ENCODE data around the gene XXYLT1. TPM values are rescaled to one million over a fixed set of nuclear protein-coding genes. Genes with fewer than 3 reads are reported as not detected.
"Not testable (repeated sequence)": the region's sequence is repeated elsewhere in the genome, so short reads cannot be mapped to it uniquely, and the experiment has no call there.

XXYLT1 gene
- total RNA-seq, 6 experiments from 2014 or later: 1.7 to 6.5 (median 2.1) TPM

- TF ChIP-seq POLR2A (IDR thresholded peaks at IDR 0.05): no peak
- TF ChIP-seq CTCF (IDR thresholded peaks at IDR 0.05): no peak
- peaks cover 0 to 5% (median 2%) of the 10 kb centered on the region in 4 donors for H3K4me1 ChIP-seq
- H3K9me3 ChIP-seq: no peaks in the 10 kb centered on the region
- no peak overlapping the region for H3K4me3 ChIP-seq
- no peak for DNase-seq
- no peaks in the 10 kb centered on the region for H3K27me3 ChIP-seq
- H3K36me3 ChIP-seq: no peaks in the 10 kb centered on the region
- 66% methylated on average over 8 of the region's 14 CpGs for WGBS (ENCODE audit: insufficient coverage, low coverage, low lambda C conversion rate, missing lambda C conversion rate)
- no peak overlapping the region for H3K27ac ChIP-seq
- ATAC-seq: peak; percentile 15 to 52 (median 18)
- intact Hi-C loops (cut with DNase I): loop anchor here (10.0 kb wide), 2 partner anchors 144 to 416 kb away; no protein-coding TSS in a partner anchor
Observed at GRCh38 chr3:195110647-195111318, 160.2 kb downstream of the XXYLT1 start.

GRCh38 chr3:195109098-195109657 lies 161.8 kb downstream of the XXYLT1 start:
- no peak overlapping the region for H3K4me3 ChIP-seq
- H3K27me3 ChIP-seq: no peaks in the 10 kb centered on the region
- peaks cover 0 to 14% (median 3%) of the 10 kb centered on the region in 4 donors for H3K4me1 ChIP-seq
- no peaks in the 10 kb centered on the region for H3K36me3 ChIP-seq
- no peak for TF ChIP-seq POLR2A (IDR thresholded peaks at IDR 0.05)
- TF ChIP-seq CTCF (IDR thresholded peaks at IDR 0.05): no peak
- 80% methylated on average over 10 of the region's 10 CpGs for WGBS (ENCODE audit: insufficient coverage, low coverage, low lambda C conversion rate, missing lambda C conversion rate)
- ATAC-seq: no peak
- no peaks in the 10 kb centered on the region for H3K9me3 ChIP-seq
- intact Hi-C loops (cut with DNase I): loop anchor here (5.0 to 10.0 kb wide), 2 partner anchors 74 to 107 kb away; no protein-coding TSS in a partner anchor
- H3K27ac ChIP-seq: no peak overlapping the region
- DNase-seq: no peak

GRCh38 chr3:195107593-195107992 lies 163.4 kb downstream of the XXYLT1 start:
- Histone ChIP-seq H3K27me3 (no peaks in the 10 kb centered on the region), H3K4me3 (no peak overlapping the region), H3K27ac (no peak overlapping the region), H3K36me3 (no peaks in the 10 kb centered on the region), H3K4me1 (peaks cover 0 to 24% (median 5%) of the 10 kb centered on the region in 4 donors), H3K9me3 (no peaks in the 10 kb centered on the region)
- WGBS (ENCODE audit: insufficient coverage, low coverage, low lambda C conversion rate, missing lambda C conversion rate): 67% methylated on average over 3 of the region's 8 CpGs
- ATAC-seq (no peak), DNase-seq (no peak)
- intact Hi-C loops (cut with DNase I): loop anchor here (2.0 to 10.0 kb wide), 3 partner anchors 73 to 427 kb away; no protein-coding TSS in a partner anchor
- no peak for TF ChIP-seq POLR2A (IDR thresholded peaks at IDR 0.05)
- TF ChIP-seq CTCF (IDR thresholded peaks at IDR 0.05): no peak

GRCh38 chr3:195107031-195107430 lies 163.9 kb downstream of the XXYLT1 start:
- not testable (repeated sequence) for DNase-seq, H3K27me3 ChIP-seq, H3K36me3 ChIP-seq, H3K9me3 ChIP-seq, H3K4me3 ChIP-seq, ATAC-seq, H3K27ac ChIP-seq
- WGBS (ENCODE audit: insufficient coverage, low coverage, low lambda C conversion rate, missing lambda C conversion rate): 60% methylated on average over 14 of the region's 17 CpGs
- peaks cover 0 to 24% (median 5%) of the 10 kb centered on the region in 4 donors for H3K4me1 ChIP-seq
- intact Hi-C loops (cut with DNase I): loop anchor here (2.0 to 10.0 kb wide), 3 partner anchors 72 to 426 kb away; no protein-coding TSS in a partner anchor

- H3K36me3 ChIP-seq: no peaks in the 10 kb centered on the region
- no peak overlapping the region for H3K27ac ChIP-seq
- intact Hi-C loops (cut with DNase I): loop anchor here (2.0 to 10.0 kb wide), 3 partner anchors 72 to 426 kb away; no protein-coding TSS in a partner anchor
- TF ChIP-seq CTCF (IDR thresholded peaks at IDR 0.05) (peak; percentile 99), POLR2A (IDR thresholded peaks at IDR 0.05) (no peak)
- no peaks in the 10 kb centered on the region for H3K27me3 ChIP-seq
- peaks cover 0 to 24% (median 5%) of the 10 kb centered on the region in 4 donors for H3K4me1 ChIP-seq
- DNase-seq (peak; percentile 67 to 76 (median 73)), ATAC-seq (peak; percentile 76 to 83 (median 80))
- no peak overlapping the region for H3K4me3 ChIP-seq
- no peaks in the 10 kb centered on the region for H3K9me3 ChIP-seq
- 5% methylated on average over 6 of the region's 29 CpGs for WGBS (ENCODE audit: insufficient coverage, low coverage, low lambda C conversion rate, missing lambda C conversion rate)
Observed at GRCh38 chr3:195106418-195106906, 164.5 kb downstream of the XXYLT1 start.

All from right lobe of liver (tissue), 6 donors.